Loucy (cell line): ENCODE data around the gene PDGFD.
A peak's percentile ranks its signal among the peaks of the same experiment; 100 is the strongest.

Experiments used
- H2AFZ ChIP-seq: fragments of 200-600 bp; sonication (generic); 2 replicates; pipeline ENCODE4 v1.6.0; 2016; ENCODE audit warnings: antibody characterized with exemption, mild to moderate bottlenecking, low read length, moderate library complexity
- H3F3A ChIP-seq: fragments of 200-600 bp; 2 replicates; pipeline ENCODE4 v1.6.0; 2016; ENCODE audit warnings: antibody characterized with exemption, low read depth, mild to moderate bottlenecking
- H3K27me3 ChIP-seq: fragments of 200-600 bp; sonication (generic); 2 replicates; pipeline ENCODE4 v1.6.1; 2014; ENCODE audit warnings: low read length, mild to moderate bottlenecking; ENCODE audit not compliant: insufficient read depth, poor library complexity, severe bottlenecking
- H3K36me3 ChIP-seq: fragments of 200-600 bp; sonication (generic); 2 replicates; pipeline ENCODE4 v1.6.1; 2016; ENCODE audit warnings: low read length; ENCODE audit not compliant: insufficient read depth
- H3K4me1 ChIP-seq: fragments of 200-600 bp; sonication (generic); 2 replicates; pipeline ENCODE4 v1.5.1; 2014; ENCODE audit warnings: low read length, mild to moderate bottlenecking; ENCODE audit not compliant: insufficient read depth, poor library complexity, severe bottlenecking
- H3K4me2 ChIP-seq: fragments of 200-600 bp; sonication (generic); 2 replicates; pipeline ENCODE4 v1.6.0; 2014; ENCODE audit warnings: antibody characterized with exemption, low read length, low read depth, mild to moderate bottlenecking; ENCODE audit not compliant: poor library complexity, severe bottlenecking
- H3K4me3 ChIP-seq: fragments of 200-600 bp; sonication (generic); 2 replicates; pipeline ENCODE4 v1.5.1; 2014; ENCODE audit warnings: low read length, mild to moderate bottlenecking, mixed read lengths; ENCODE audit not compliant: poor library complexity, severe bottlenecking
- H3K79me2 ChIP-seq: fragments of 200-600 bp; sonication (generic); 2 replicates; pipeline ENCODE4 v1.6.1; 2014; ENCODE audit warnings: low read length; ENCODE audit not compliant: insufficient read depth
- H3K9ac ChIP-seq: fragments of 200-600 bp; sonication (generic); 2 replicates; pipeline ENCODE4 v1.6.0; 2014; ENCODE audit warnings: mild to moderate bottlenecking, low read depth, low read length, moderate library complexity; ENCODE audit not compliant: poor library complexity, severe bottlenecking
- H3K9me2 ChIP-seq: fragments of 200-600 bp; sonication (generic); replicated peaks from 2 replicates; pipeline ENCODE4 v1.6.1; 2016; ENCODE audit warnings: low read depth, low read length, mixed read lengths
- H3K9me3 ChIP-seq: fragments of 200-600 bp; sonication (generic); 2 replicates; pipeline ENCODE4 v1.6.1; 2014; ENCODE audit warnings: mild to moderate bottlenecking, antibody characterized with exemption, low read length, low read depth; ENCODE audit not compliant: insufficient read depth
- H4K20me1 ChIP-seq: fragments of 200-600 bp; sonication (generic); 2 replicates; pipeline ENCODE4 v1.6.0; 2014; ENCODE audit warnings: antibody characterized with exemption, low read length, mild to moderate bottlenecking; ENCODE audit not compliant: insufficient read depth, poor library complexity, severe bottlenecking
- EZH2phosphoT487 ChIP-seq: fragments of 200-600 bp; IDR thresholded peaks from 2 replicates; pipeline ENCODE4 v1.6.1; 2018; ENCODE audit warnings: antibody characterized with exemption, mild to moderate bottlenecking, moderate library complexity, borderline replicate concordance
- TF ChIP-seq, protein P1 (sequence below): fragments of 200-600 bp; sonication (generic); conservative IDR thresholded peaks from 2 replicates; pipeline ENCODE4 v1.5.1; 2014; ENCODE audit warnings: mild to moderate bottlenecking, antibody characterized with exemption, low read length

Gene PDGFD

DNA sequence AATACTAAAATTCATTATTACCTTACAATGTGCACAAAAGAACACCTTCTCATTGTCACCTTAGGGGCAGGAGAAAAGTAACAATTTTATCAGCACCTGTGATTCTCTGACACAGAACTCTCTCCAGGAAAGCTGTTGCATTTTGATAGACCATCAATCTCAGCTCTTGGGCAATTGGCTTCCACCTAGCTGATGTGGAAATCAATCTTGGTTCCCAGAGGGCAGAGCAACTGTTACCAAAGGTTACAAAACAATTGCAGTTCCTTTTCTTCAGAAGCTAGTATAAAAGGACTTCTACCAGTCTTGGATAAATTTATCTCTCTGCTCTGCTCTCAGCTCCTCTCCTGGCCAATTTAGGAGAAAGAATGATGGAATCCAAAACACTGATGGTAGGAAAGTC, 285.3 kb downstream of the PDGFD start:
- no peaks in the 10 kb centered on the region for H3K36me3 ChIP-seq
- no peaks in the 10 kb centered on the region for H3K79me2 ChIP-seq
- H3K4me3 ChIP-seq: no peak overlapping the region
- no peaks in the 10 kb centered on the region for H3K27me3 ChIP-seq
- no peak for TF ChIP-seq EZH2phosphoT487
- TF ChIP-seq, protein P1, sequence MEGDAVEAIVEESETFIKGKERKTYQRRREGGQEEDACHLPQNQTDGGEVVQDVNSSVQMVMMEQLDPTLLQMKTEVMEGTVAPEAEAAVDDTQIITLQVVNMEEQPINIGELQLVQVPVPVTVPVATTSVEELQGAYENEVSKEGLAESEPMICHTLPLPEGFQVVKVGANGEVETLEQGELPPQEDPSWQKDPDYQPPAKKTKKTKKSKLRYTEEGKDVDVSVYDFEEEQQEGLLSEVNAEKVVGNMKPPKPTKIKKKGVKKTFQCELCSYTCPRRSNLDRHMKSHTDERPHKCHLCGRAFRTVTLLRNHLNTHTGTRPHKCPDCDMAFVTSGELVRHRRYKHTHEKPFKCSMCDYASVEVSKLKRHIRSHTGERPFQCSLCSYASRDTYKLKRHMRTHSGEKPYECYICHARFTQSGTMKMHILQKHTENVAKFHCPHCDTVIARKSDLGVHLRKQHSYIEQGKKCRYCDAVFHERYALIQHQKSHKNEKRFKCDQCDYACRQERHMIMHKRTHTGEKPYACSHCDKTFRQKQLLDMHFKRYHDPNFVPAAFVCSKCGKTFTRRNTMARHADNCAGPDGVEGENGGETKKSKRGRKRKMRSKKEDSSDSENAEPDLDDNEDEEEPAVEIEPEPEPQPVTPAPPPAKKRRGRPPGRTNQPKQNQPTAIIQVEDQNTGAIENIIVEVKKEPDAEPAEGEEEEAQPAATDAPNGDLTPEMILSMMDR: no peak
- no peaks in the 10 kb centered on the region for H3F3A ChIP-seq
- H3K4me1 ChIP-seq: peaks cover 11% of the 10 kb centered on the region
- H3K9me3 ChIP-seq: no peaks in the 10 kb centered on the region
- no peak overlapping the region for H3K4me2 ChIP-seq
- no peak overlapping the region for H3K9ac ChIP-seq
- no peak overlapping the region for H2AFZ ChIP-seq
- H4K20me1 ChIP-seq: no peaks in the 10 kb centered on the region
- H3K9me2 ChIP-seq: no peaks in the 10 kb centered on the region

DNA sequence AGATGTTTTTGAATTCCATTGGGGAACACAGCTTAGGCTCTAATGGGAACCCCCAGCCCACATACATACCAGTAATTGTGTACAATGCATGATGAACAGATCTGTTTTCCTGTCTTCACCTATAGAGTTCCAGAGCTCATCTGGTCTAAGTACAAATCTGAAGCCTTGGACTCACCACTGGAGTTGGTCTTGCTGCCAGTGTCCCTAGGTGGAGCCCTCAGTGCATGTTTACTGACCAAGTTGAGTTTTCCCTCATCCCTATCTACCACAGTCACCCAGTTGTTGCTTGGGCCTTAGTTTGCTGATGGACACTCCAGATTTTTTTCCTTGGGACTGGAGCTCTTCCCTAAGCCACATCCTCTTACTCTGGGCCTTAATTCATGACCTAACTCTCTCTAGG, 286.7 kb downstream of the PDGFD start:
- Histone ChIP-seq H3K9me2 (no peaks in the 10 kb centered on the region), H3K9ac (no peak overlapping the region), H2AFZ (no peak overlapping the region), H3K4me1 (peaks cover 20% of the 10 kb centered on the region), H3K79me2 (no peaks in the 10 kb centered on the region), H3K9me3 (no peaks in the 10 kb centered on the region), H3K36me3 (no peaks in the 10 kb centered on the region), H3K27me3 (no peaks in the 10 kb centered on the region), H3F3A (no peaks in the 10 kb centered on the region), H3K4me2 (no peak overlapping the region), H3K4me3 (no peak overlapping the region), H4K20me1 (no peaks in the 10 kb centered on the region)
- TF ChIP-seq, protein P1: 0 out of 2 replicates have a peak, but pooled peaks have one; percentile 26
- no peak for TF ChIP-seq EZH2phosphoT487

DNA sequence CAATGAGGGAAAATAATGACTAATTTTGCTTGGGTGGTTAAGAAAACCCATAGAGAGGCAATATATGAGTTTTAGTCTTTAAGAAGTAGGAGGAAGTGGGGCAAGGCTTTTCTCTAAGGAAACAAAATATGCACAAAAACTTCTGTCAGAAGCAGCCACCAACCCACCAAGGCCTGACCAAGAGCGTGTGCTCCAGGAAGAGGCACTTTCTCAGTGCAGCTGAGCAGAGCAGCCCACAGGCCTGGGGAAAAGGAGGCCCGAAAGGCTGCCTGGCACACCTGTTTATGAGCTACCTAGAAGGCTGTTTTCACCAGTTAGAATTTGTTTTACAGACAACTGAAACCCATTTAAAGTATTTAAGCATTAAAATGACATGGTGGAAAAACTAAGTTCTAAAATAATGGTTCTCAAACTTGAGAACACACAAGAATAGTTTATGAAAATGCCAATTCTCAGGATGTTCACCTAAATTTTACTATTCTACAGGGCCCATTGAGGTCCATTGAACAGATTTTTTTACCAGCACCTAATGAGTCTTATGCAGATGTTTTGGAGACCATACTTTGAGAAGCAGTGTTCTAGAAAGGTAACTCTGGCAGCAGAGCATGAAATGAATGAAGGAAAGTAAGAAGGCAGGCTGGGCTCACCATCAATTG, 288.0 kb downstream of the PDGFD start:
- H4K20me1 ChIP-seq: no peaks in the 10 kb centered on the region

More for the DNA sequence above, 288.0 kb downstream of the PDGFD start:
- no peaks in the 10 kb centered on the region for H3K9me2 ChIP-seq
- peak overlapping the region; percentile 29 for H3K4me2 ChIP-seq
- H3K36me3 ChIP-seq: no peaks in the 10 kb centered on the region
- no peak overlapping the region for H3K4me3 ChIP-seq
- H2AFZ ChIP-seq: peak overlapping the region; percentile 76
- no peaks in the 10 kb centered on the region for H3K79me2 ChIP-seq
- H3K9me3 ChIP-seq: no peaks in the 10 kb centered on the region
- H3K4me1 ChIP-seq: peaks cover 32% of the 10 kb centered on the region
- H3F3A ChIP-seq: no peaks in the 10 kb centered on the region
- H3K9ac ChIP-seq: peak overlapping the region; percentile 0
- no peaks in the 10 kb centered on the region for H3K27me3 ChIP-seq
- TF ChIP-seq, protein P1: no peak
- no peak for TF ChIP-seq EZH2phosphoT487
